OCI-LY1 (cell line): ENCODE data around the gene MRPL28.

Source experiments
- EZH2 ChIP-seq: fragments of 200-600 bp; sonication (generic), shearing (Covaris generic); IDR thresholded peaks from 2 replicates; pipeline ENCODE4 v1.8.0; 2017; ENCODE audit warnings: borderline replicate concordance, mixed run types, mild to moderate bottlenecking, antibody characterized with exemption, low read length, moderate library complexity, mixed read lengths
- TF ChIP-seq, protein P1 (sequence below): fragments of 200-600 bp; sonication (generic), shearing (Covaris generic); IDR thresholded peaks from 2 replicates; pipeline ENCODE4 v1.5.1; 2017; ENCODE audit warnings: mild to moderate bottlenecking, antibody characterized with exemption, low read length, moderate library complexity, mixed read lengths

DNA sequence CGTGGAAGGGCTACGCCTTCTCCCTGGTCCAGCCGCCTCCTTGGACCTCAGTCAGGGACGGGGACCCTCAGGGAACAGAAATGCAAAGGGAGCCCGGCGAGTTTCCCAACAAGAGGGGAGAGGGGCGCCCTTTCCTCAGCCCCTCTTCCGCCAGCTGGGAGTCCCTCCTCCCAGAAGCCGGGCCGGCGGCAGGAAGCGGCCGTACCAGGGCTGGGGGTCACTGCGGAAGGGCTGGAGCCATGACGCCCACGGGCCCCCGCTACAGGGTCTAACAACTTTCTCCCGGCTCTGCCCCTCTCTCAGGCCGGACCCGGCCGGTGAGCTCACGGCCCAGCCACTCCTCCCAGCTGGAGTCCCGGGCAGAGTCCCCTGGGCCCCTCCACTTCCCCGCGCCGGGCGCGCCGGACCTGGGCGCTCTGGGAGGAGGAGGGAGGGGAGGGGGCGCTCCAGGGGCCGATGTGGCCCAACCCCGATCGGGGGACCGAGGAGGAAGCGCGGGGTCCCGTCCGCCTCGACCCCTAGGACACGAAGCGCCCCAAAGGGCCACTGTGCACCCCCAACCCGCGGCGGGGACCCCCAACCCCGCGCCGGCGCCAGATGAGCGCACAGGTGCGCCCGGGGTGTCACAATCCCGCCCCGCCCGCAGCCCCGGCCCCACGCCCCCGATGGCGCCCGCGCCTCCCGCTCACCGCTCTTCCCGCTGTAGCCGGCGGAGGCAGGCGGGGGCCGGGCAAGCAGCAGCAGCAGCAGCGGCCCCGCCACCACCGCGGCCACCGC lies 10.9 kb upstream of the MRPL28 start:
- TF ChIP-seq, protein P1, sequence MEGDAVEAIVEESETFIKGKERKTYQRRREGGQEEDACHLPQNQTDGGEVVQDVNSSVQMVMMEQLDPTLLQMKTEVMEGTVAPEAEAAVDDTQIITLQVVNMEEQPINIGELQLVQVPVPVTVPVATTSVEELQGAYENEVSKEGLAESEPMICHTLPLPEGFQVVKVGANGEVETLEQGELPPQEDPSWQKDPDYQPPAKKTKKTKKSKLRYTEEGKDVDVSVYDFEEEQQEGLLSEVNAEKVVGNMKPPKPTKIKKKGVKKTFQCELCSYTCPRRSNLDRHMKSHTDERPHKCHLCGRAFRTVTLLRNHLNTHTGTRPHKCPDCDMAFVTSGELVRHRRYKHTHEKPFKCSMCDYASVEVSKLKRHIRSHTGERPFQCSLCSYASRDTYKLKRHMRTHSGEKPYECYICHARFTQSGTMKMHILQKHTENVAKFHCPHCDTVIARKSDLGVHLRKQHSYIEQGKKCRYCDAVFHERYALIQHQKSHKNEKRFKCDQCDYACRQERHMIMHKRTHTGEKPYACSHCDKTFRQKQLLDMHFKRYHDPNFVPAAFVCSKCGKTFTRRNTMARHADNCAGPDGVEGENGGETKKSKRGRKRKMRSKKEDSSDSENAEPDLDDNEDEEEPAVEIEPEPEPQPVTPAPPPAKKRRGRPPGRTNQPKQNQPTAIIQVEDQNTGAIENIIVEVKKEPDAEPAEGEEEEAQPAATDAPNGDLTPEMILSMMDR, result no peak
- no peak for TF ChIP-seq EZH2
